Skin of body (tissue), 2 donors: ENCODE measurements around the gene KRT14. TPM values are rescaled to one million over a fixed set of nuclear protein-coding genes. Genes with fewer than 3 reads are reported as not detected.
"Not testable (repeated sequence)": the region's sequence is repeated elsewhere in the genome, so short reads cannot be mapped to it uniquely, and the experiment has no call there.

Experiments used
- DNase-seq: peaks from one replicate; lab custom pipeline; 2025; lab: John Stamatoyannopoulos, UW
- total RNA-seq: library from RNA; depleted of rRNA; stranded (reverse); fragments of >200 nt; gene quantifications from one replicate; pipeline ENCODE4 v1.2.3, GENCODE V29; 2014

The KRT14 gene
- total RNA-seq, 1 donor from 2014 or later: 763 TPM

DNA sequence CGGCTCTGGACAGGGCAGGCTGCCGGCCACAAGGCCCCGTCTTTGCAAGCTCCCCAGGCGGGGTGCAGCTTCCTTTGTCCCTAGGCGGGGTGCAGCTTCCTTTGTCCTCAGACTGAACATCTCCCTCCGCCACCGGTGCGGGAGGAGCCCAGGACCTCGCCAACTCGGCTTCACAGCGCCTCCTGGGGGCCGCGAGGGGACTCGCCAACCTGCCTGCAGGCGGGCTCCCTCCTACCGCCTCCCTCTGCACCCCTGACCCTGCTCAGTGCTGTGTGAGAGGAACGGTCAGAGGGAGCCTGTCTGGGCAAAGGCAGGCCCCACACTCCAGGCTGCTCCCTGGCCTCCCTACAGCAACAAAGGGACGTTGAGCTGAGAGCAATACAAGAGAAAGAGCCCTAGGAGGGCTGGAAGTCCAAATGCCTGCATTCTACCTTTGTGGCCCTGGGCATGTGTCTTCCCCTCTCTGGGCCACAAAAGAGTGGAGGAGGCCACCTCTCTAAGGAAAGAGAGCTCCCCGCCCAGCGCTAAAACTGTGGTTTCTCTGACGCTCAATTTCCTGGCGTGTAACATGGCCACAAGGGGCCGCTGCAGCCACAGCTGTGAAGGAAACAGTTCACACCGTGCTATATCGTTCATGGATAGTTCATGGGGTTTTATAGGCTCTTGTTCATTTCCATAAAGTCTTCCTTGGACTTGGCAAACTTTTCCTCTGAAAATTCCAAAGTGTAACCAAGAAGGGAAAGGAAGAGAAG, 37.7 kb downstream of the KRT14 start:
- DNase-seq: peak; percentile 78

DNA sequence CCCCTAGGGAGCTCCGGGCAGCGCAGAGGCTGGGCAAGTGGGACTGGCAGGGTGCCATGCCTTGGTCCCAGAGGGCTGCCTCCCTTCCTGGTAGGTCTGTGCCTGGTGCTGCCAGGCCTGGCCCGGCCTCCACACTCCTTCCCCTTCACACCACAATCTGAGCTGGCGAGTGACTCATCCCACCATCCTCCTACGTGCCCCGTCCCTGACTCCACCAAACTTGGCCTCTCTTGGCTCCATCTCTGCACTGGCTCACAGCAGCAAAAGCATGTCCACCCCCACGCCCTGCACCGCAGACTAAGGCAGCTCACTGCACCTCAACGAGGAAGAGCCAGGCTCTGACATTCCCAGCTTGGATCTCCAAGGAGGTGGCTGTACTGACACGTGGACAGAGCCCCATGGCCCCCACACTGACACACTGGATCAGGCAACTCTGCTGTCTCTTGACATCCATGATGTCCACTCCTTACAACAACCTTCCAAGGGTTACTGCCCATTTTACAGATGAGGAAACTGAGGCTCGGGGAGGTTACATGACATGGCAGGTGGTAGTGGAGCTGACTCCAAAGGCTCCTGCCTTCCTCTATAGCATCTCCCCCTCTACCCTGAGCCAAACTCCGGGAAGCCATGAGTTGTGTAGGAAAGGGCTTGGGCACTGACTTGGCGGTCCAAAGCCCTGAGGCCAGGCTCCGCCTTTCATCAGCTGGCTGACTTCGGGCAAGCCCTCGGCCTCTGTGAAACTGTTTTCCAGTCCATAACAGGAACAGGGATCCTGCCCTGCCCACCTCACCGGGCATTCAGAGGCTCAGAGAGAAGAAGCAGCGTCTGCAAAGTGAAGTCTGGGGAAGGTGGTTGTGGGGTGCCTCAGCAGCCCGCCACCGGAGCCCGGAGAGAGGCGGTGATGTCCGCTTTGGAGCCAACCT, 38.5 kb downstream of the KRT14 start:
- DNase-seq: no peak

DNA sequence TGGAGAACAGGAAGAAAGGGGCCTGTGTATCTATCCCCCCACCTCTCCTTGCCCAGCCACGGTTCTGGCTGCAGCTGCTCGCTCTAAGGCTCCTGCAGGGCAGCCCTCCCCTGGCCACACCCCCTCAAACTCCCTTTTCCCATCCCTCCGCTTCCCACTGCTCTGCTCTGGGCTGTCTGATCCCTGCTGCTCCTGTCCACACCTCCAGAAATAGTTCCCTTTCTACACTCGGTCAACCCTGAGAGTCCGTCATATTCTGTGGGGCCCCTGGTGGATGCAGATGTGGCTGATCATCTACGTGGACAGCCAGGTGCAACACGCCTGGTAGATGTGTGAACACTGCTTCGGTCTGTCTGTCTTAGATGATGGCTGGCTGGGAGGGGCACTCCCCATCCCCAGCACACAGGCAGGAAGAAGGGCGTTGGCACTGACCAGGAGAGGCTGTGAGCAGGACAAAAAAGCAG, 39.3 kb downstream of the KRT14 start:
- DNase-seq: no peak

DNA sequence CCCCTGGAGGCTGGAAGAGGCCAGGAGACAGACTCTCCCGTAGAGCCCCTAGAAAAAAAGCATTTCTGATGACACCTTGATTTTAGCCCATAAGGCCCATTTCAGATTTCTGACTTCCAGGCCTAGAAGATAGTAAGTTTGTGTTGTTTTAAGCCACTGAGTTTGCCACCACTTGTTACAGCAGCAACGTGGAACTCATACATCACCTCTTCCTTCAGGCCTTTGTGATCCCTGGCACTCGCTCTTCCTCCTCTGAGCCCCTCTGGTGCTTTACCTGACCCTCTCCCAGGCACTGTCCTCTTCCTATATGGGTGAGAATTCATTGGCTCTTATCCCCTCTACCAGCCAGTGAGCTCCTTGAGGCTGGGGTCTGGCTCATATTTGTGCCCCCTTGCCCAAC, 39.9 kb downstream of the KRT14 start:
- no peak for DNase-seq

DNA sequence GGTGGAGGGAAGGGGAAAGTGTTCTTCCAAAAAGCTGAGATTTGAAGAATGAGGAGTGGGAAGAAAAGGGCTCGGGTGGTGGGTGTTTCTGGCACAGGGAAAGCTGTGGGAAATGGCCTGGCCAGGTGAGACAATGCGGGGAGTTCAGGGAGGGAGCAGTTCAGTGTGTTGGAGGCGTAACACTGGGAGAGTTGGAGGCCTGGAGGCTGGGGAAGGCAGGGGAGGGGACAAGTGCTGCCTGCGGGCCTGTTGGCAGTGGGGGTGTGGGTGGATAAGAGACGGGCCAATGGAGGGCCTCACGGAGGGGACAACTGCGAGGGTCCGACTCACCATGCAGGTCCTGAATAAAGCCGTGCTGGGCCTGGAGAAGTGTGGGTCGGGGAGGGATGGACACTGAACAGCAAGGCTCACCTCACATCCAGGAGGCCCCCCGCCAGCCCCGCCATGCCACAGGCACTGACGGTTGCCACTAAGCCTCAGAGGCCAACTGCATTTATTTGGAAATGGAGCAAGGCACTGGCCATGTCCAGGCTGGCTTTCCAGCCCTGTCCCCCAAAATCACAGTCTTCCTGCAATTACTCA, 40.8 kb downstream of the KRT14 start:
- no peak for DNase-seq

DNA sequence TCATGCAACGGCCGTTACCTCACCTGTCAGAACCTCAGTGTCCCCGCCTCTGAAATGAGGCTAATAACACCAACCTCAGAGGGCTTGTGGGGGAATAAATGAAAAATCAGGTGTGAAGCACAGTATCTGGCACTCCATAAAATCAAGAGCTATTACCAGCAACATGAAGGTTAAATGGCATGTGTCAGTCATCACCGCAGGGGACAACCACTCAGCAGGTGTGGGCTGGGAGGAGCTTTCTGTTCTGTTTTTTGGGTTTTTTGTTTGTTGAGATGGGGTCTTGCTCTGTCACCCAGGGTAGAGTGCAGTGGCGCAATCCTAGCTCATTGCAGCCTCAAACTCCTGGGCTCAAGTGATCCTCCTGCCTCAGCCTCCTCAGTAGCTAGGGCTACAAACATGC, 41.8 kb downstream of the KRT14 start:
- DNase-seq: no peak

DNA sequence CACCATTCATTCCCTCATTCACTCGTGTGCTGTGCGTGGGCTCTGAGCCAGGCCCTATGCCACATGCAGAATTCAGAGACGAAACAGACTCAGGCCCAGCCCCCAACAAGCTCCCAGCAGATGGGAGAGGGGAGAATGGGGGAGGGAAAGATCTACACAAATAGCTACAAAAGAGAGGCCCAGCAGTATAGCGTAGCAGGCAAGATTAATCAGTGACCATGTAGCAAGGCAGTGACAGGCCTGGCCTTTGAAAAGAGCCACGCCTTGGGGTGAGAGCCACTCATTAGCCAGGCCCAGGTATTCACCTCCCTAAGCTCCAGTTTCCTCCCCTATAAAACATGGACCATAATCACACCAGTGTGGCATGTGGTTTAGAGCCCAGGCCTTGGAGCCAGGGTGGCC, 42.2 kb downstream of the KRT14 start:
- no peak for DNase-seq

DNA sequence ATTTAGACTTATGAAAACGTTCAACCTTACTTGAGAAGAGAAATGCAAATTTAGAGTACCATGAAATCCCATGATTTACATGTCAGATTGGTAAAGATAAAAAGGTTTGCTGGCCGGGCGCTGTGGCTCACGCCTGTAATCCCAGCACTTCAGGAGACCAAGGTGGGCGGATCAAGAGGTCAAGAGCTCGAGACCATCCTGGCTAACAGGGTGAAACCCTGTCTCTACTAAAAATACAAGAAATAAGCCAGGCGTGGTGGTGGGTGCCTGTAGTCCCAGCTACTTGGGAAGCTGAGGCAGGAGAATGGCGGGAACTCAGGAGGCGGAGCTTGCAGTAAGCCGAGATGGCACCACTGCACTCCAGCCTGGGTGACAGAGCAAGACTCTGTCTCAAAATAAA, 43.9 kb downstream of the KRT14 start:
- DNase-seq: not testable (repeated sequence)

DNA sequence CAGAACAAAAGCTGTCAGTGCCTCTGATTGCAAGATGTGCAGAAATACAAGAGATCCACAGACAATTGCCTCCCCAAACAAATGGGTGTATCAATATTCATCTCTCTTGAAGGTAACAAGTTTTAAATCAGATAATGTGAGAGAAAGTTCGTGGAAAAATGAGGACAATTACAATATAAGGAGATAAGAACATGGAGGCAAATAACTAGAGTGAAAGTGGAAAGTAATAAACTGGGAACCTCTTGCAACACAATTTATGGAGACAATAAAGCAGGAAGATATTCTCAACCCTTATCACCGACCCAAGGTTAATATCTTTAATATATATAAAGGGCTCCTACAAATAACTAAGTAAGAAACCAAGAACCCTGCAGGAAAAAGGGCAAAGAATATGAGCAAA, 44.3 kb downstream of the KRT14 start:
- DNase-seq: no peak

DNA sequence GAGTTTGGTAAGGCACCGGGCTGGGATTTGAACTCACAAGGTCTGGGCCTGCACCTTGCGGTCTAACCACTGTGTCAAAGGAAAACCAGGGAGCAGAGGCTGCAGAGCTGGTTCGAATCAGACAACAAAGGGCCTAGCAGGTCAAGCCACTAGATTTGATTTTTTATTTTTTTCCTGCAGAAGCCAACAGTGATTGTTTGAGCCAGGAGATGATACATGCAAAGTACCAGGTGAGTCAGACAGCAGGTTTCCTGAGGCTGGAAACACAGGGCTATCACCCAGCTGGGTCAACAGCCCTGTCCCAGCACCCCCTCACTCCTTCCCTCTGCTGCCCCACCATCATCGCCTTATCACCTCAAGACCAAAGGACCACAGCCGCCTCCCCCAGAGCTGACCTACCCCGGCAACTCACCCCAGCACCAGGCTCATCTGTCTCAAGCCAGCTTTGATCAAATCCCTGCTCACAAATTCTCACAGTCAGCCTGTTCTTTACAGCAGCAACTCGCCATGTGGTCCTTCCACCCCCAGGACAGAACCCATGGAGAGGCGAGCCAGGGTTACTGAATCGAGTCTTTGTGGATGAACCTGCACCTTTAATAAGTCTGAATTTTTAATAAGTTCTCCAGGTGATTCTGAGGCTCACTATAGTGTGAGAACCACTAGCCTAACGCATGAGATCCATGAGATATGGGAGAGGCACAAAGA, 45.6 kb downstream of the KRT14 start:
- no peak for DNase-seq

DNA sequence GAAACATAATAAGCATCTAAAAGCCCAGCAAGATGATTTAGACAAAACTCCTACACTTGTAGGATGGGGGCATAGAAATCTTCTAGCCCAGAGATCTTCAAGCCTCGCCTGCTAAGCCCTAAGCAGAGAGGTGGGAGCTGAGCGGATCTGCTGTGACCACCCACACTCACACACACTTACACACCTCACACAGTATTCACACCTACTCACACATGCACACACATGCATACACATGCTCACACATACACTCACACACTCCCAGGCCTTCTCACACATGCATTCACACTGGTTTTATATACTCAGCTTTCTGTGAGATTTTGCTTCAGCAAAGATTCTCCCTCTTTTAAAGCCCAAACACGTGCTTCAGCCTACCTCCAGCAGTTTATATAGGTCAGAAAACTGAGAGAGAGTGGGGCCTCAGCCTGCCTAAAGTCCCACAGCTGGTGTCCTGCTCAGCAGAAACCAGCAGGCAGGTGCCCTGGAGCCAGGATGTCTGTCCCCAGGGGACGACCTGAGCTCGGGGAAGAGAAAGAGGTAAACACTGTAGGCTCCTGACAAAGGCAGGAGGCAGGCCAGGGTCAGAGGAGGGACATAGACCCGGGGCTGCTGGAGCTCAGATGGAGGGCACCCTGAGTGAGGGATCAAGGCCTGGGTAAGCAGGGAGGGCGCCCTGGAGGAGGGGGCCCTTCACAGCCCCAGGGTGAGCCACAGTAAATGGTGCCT, 46.6 kb downstream of the KRT14 start:
- no peak for DNase-seq

DNA sequence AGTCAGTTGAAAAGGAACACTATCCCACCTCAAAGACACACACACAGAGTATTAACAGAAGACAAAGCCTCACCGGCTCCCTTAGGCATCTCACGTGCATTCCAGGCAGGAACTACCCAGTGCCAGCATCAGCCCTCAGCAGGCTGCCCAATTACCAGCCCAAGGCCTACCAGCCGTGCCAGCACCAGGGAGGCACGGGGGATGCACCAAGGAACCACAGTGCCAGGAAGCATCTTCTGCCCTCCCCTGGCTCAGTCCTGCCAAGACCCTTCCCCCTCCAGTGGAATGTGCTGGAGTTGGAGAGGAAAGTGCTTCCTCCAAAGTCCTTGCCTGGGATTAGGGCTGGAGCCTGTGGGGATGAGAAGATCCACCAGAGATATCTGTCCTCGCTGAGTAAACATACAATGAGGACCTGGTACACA, 47.6 kb downstream of the KRT14 start:
- no peak for DNase-seq

DNA sequence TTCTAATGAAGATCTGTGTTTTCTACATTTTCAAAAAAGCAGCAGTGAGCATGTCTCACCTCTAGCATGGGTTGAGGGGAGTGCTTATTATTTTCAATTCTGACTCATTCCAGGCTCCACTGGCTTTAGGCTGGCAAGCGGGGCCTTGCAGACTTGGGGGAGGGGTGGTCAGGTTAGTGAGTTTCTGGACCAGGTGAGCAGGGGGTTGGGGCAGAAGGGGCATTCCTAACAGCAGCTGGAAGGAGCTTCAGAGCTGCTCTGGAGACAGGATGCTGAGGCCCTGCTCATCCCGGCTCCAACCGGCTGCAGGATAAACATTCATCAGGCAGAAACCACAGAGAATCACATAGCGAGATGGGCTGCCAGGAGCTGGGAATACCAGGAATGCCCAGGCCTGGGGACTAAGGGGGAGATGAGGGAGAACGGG, 48.1 kb downstream of the KRT14 start:
- no peak for DNase-seq

DNA sequence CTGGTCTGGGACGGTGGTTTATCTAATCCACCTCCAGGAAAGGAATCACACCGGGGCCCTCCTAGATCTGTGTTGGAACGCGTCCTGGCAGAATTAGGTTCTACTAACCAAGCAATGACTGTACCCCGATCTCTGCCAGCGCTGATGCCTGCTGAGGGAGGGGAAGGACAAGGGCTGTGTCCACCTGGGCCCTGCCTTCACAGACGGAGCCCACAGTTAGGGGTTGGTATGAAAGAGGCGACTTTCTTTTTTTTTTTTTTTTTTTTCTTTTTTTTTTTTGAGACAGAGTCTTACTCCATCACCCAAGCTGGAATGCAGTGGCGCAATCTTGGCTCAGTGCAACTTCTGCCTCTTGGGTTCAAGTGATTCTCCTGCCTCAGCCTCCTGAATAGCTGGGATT, 48.7 kb downstream of the KRT14 start:
- DNase-seq: no peak

DNA sequence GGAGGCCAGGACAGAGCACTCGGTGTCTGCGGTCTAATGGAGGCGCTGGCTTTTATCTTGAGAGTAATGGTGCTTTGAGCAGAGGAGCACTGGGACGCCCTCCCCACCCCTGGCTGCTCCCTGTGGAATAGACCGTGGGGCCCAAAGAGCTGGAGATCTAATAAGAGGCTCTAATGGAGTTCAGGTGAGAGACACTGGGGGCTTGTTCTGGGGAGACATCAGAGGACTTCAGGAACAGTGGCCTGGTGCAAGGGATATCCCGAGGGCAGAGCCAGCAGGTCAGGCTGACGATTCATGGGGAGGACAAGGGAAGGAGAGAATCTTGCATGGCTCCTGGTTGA, 49.1 kb downstream of the KRT14 start:
- no peak for DNase-seq

DNA sequence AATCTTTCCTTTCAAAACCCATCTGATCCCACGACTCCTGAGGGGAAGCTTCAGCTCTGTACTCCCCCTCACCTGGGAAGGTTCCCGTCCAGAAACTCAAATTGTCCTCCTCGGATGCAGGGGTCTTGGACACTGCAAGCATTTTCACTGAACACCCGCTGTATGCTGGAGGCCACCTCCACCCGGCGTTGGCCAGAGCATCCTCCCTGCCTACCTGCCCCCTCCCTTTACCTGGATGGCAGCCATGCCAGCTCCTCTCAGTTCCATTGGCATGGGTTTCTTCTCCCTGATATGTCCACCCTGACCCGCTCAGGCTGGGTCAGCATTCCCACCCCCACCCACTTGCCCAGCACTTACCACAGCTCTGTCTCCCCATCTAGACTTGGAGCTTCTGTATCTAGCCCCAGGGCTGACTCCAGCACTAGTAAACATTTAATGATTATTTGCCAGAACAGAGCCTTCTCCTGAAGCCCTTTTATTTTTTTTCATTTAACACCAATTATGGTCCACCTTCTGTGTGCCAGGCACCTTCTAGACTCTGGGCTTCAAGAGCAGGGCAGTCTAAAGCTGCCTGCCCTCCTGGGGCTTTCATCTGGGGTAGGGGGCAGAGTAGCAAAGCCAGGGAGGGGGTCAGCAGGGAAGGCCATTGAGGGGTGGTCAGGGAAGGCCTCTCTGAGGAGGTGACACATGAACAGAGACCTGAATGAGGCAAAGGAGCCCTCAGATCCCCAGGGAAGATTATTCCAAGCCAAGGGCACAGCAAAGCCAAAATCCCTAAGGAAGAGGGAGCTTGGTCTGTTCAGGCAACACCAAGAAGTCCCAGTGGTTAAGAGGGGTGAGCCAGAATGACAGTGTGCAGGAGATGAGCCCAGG, 49.7 kb downstream of the KRT14 start:
- no peak for DNase-seq

DNA sequence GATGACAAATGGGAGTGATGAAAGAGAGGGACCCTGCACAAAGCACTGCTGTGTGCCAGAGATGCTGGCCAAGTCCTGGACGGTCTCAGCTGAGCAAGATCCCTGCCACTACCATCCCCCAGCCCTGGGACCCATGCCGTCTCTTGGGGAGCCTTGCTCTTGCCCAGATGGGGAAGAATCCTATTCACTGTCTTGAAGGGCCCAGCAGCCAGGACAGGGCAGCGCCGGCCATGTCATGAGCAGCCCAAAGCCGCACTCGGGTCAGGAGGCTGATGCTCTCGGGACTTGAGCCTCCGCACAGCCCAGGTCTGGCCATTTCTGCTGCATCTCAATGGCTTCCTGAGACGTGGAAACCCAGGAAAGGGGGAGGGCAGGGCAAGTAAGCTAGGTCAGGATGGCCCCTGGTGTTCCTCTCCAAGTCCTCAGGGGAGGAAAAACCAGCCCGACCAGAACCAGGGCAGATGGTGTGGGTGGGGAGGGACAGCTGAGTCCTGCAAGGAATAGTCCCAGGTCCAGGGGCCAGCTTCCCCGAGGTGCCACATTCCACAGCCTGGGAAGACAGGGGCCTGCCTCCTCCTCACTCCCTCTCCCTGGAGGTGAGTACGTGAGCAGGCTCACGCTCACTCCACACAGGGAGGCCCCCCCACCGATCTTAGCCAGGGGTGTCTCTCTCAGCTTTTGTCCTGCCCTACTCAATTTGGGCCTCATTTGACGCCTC, 50.8 kb downstream of the KRT14 start:
- no peak for DNase-seq

DNA sequence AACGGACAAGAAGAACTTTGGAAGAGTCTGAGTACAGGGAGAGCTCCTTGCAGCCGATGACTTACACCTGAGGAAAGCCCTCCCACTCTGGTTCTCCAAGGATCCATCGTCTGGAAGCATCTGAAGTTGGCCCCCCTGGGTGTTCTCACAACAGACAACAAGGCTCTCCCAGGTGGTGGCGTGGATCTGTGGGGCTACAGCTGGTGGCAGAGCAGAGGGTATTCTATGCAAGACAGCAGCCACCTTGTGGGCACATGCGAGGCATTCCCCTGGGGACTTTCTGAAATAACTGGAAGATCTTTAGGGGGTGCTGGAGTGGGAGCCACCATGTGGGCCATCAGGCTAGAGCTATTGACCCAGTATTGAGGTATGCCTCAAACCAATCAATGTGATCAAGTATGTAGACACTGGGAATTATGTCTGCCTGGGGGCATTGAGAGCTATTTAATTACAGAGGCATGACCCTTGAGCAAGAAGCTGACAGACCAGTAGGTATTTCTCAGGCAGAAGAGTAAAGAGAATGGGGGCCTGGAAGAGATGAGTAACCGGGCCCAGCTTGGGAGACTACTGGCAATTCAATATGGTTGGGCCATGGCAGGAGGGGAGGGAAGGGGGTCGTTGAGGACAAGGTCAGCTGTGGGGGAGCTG, 51.7 kb downstream of the KRT14 start:
- no peak for DNase-seq

DNA sequence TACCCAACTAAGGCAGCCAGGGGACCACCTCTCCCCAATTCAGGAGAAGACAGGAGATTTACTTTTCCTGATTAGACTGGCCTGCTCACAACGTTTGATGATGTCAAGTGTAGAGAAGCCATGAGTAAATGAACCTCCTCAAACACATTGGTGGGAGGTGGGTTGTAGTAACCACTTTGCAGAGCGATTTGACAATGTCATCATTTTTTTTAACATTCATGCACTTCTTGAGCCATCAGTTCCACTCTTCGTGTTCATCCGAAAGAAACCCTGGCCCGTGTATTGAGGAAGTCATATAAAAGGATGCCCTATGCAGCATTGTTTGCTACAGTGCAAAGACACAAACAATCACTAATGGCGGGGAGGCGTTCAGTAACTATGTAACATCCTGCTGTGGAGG, 53.1 kb downstream of the KRT14 start:
- DNase-seq: no peak
